Fibroblast of lung (primary cell): Measurements from ENCODE around the gene LRRTM1. TPM values are rescaled to one million over a fixed set of nuclear protein-coding genes. Genes with fewer than 3 reads are reported as not detected.

Experiments
- DNase-seq, 2 donors: peaks; one replicate each; pipeline versions ENCODE4 v3.0.0 to v3.0.0-alpha.2; 2010; ENCODE audit warnings: low read depth in 2 of 2
- H2AFZ ChIP-seq: 2 replicates; pipeline ENCODE4 v1.5.1; 2012; ENCODE audit warnings: low read length, control low read depth, inconsistent platforms
- H3K27ac ChIP-seq: 2 replicates; pipeline ENCODE4 v1.5.1; 2011; ENCODE audit warnings: low read length, control low read depth; ENCODE audit not compliant: insufficient read depth
- H3K27me3 ChIP-seq: 2 replicates; pipeline ENCODE4 v1.5.1; 2011; ENCODE audit warnings: mild to moderate bottlenecking, low read length; ENCODE audit not compliant: control insufficient read depth, insufficient read depth
- H3K36me3 ChIP-seq: 2 replicates; pipeline ENCODE4 v1.5.1; 2011; ENCODE audit warnings: low read length; ENCODE audit not compliant: control insufficient read depth, insufficient read depth
- H3K4me1 ChIP-seq: 2 replicates; pipeline ENCODE4 v1.5.1; 2011; ENCODE audit warnings: low read length; ENCODE audit not compliant: control insufficient read depth, insufficient read depth; ENCODE audit errors: extremely low read depth
- H3K4me2 ChIP-seq: 2 replicates; pipeline ENCODE4 v1.5.1; 2011; ENCODE audit warnings: low read length, control low read depth; ENCODE audit not compliant: insufficient read depth; ENCODE audit errors: extremely low read depth
- H3K4me3 ChIP-seq, 4 experiments: fragments of 200-600 bp in 1 of 4; sonication (generic) in 1 of 4; replicated peaks in 1 of 4; 2 replicates each; pipeline ENCODE4 v1.5.1; 2011 to 2016; ENCODE audit warnings: low read length in 4 of 4, low read depth in 3 of 4, mild to moderate bottlenecking in 3 of 4, control low read depth in 2 of 4, inconsistent platforms in 1 of 4, mixed read lengths in 1 of 4; ENCODE audit not compliant: insufficient read depth in 1 of 4; ENCODE audit errors: control extremely low read depth in 1 of 4
- H3K79me2 ChIP-seq: 2 replicates; pipeline ENCODE4 v1.5.1; 2012; ENCODE audit warnings: mild to moderate bottlenecking, low read length, inconsistent platforms; ENCODE audit not compliant: control insufficient read depth, insufficient read depth
- H3K9ac ChIP-seq: 2 replicates; pipeline ENCODE4 v1.5.1; 2011; ENCODE audit warnings: mild to moderate bottlenecking, low read length, control low read depth; ENCODE audit not compliant: insufficient read depth
- H3K9me3 ChIP-seq: 2 replicates; pipeline ENCODE4 v1.5.1; 2012; ENCODE audit warnings: low read depth, low read length; ENCODE audit not compliant: control insufficient read depth, insufficient read depth
- H4K20me1 ChIP-seq: 2 replicates; pipeline ENCODE4 v1.5.1; 2011; ENCODE audit warnings: low read length; ENCODE audit not compliant: control insufficient read depth, insufficient read depth; ENCODE audit errors: extremely low read depth
- EZH2 ChIP-seq: IDR thresholded peaks from 2 replicates; pipeline ENCODE4 v1.5.1; 2012; ENCODE audit warnings: low read length, control low read depth, mild to moderate bottlenecking; ENCODE audit errors: missing control alignments
- polyA minus RNA-seq: library from RNA; depleted of rRNA, polyadenylated mRNA; stranded (reverse); fragments of >200 nt; gene quantifications from 2 replicates; pipeline ENCODE4 v1.2.3, GENCODE V29; 2011; ENCODE audit warnings: low replicate concordance
- polyA plus RNA-seq, 2 donors: library from polyadenylated mRNA; depleted of rRNA in 1 of 2; stranded (reverse) in 1 of 2; unstranded in 1 of 2; fragments of >200 nt; gene quantifications; 2 replicates each; pipeline ENCODE4 v1.2.1, GENCODE V29; 2011 to 2012; ENCODE audit warnings: missing spikeins in 1 of 2
- total RNA-seq: library from RNA; depleted of rRNA; stranded (reverse); fragments of >200 nt; gene quantifications from 2 replicates; pipeline ENCODE4 v1.2.1, GENCODE V29; 2014
- TF ChIP-seq, protein P1 (sequence below), 2 donors: IDR thresholded peaks in 1 of 2; conservative IDR thresholded peaks in 1 of 2; 1 replicate in 1 of 2; 2 replicates in 1 of 2; pipeline ENCODE4 v1.5.1; 2011 to 2012; ENCODE audit warnings: low read length in 2 of 2, control low read depth in 1 of 2, inconsistent platforms in 1 of 2, low read depth in 1 of 2, mild to moderate bottlenecking in 1 of 2

Gene LRRTM1, protein sequence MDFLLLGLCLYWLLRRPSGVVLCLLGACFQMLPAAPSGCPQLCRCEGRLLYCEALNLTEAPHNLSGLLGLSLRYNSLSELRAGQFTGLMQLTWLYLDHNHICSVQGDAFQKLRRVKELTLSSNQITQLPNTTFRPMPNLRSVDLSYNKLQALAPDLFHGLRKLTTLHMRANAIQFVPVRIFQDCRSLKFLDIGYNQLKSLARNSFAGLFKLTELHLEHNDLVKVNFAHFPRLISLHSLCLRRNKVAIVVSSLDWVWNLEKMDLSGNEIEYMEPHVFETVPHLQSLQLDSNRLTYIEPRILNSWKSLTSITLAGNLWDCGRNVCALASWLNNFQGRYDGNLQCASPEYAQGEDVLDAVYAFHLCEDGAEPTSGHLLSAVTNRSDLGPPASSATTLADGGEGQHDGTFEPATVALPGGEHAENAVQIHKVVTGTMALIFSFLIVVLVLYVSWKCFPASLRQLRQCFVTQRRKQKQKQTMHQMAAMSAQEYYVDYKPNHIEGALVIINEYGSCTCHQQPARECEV
- total RNA-seq (not detected in 2 replicates), polyA plus RNA-seq (not detected in 2 replicates), polyA minus RNA-seq (not detected in 2 replicates)
- not detected in 2 replicates for polyA plus RNA-seq (2012)

DNA sequence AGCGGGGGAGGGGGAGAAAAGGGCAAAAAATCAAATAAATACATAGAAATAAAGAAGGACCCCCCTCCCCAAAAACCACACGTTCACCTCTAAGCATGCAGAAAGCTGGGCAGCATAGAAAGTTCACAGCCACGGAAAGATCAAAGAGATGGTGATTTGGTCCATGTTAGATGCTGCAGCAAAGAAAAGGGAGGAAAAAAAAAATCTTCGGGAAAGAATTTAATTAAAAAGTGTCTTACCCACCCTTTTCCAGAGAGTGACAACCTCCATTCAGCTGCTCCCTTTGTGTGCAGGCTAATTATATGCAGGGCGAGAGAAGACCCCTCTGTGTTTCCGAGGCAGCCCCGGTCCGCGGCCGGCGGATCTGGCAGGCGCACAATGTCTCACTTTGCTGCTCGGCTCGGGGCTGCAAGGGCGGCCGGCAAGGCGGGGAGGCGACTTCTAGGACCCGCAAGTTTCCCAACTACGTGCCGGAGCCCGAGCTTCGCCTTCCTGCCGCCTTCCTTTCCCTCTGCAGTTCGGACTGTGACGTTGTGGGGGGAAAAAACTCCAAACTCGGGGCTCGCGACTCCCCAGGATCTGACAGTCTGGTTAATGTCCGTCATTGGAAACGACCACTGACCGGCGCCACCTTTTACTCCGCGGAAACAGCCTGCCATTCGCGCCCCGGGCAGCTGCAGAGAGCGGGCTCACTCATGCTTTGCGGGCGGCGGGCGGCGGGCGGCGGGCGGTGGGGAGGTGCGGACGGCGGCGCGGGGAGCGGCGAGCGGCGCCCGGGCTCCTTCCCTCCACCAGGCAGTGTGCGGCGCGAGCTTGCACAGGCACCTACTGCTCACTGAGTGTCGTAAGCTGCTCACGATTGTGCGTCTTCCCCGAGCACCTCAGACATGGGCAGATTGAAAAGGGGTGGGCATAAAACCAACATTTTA, at the start of gene LRRTM1:
LRRTM1 (minus strand) TSS at position 844 of the 929 bp plus-strand sequence. CDS start 933 bp downstream, outside the sequence.
- DNase-seq: peak; percentile 11 to 21
- H3K36me3 ChIP-seq: no peaks in the 10 kb centered on the region
- H3K9ac ChIP-seq: no peak within 1 kb of the TSS
- H3K27ac ChIP-seq: no peak within 1 kb of the TSS
- H2AFZ ChIP-seq: no peak within 1 kb of the TSS
- H3K4me2 ChIP-seq: peak within 1 kb of the TSS; percentile 15
- H3K27me3 ChIP-seq: peaks cover 25% of the 10 kb centered on the region
- H3K79me2 ChIP-seq: no peaks in the 10 kb centered on the region
- H3K9me3 ChIP-seq: no peaks in the 10 kb centered on the region
- H3K4me1 ChIP-seq: no peaks in the 10 kb centered on the region
- H4K20me1 ChIP-seq: no peaks in the 10 kb centered on the region
- TF ChIP-seq, protein P1, sequence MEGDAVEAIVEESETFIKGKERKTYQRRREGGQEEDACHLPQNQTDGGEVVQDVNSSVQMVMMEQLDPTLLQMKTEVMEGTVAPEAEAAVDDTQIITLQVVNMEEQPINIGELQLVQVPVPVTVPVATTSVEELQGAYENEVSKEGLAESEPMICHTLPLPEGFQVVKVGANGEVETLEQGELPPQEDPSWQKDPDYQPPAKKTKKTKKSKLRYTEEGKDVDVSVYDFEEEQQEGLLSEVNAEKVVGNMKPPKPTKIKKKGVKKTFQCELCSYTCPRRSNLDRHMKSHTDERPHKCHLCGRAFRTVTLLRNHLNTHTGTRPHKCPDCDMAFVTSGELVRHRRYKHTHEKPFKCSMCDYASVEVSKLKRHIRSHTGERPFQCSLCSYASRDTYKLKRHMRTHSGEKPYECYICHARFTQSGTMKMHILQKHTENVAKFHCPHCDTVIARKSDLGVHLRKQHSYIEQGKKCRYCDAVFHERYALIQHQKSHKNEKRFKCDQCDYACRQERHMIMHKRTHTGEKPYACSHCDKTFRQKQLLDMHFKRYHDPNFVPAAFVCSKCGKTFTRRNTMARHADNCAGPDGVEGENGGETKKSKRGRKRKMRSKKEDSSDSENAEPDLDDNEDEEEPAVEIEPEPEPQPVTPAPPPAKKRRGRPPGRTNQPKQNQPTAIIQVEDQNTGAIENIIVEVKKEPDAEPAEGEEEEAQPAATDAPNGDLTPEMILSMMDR (conservative IDR thresholded peaks at IDR 0.05 in 1 of 2, IDR thresholded peaks at IDR 0.05 in 1 of 2; ENCODE audit: low read depth in 1 of 2, low read length in 2 of 2): no peak
- TF ChIP-seq EZH2: peak; percentile 59
- H3K4me3 ChIP-seq: peak within 1 kb of the TSS in 2 of 4 experiments; percentile 22 to 36

DNA sequence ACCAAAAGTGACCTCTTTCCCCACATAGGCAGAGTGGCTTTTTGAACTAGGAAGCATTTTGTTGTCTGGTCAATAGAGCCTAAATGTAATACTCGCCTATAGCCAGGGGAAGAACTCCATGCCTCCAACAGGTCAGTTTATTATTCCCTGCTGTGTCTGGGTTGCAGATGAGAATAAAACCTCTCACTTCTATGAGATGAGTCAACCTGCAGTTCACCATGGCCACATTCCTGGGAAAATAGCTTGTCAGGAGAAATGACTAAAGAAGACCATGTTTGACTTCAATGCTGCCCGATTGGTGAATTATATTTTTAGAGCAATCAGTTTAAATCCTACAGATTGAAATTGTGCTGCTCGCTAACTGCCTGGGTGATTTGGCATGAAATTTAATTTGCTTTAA, 46.7 kb upstream of the LRRTM1 start:
- Histone ChIP-seq H4K20me1 (no peaks in the 10 kb centered on the region), H3K9ac (no peak overlapping the region), H3K4me3 (no peak overlapping the region), H3K36me3 (no peaks in the 10 kb centered on the region), H3K79me2 (no peaks in the 10 kb centered on the region), H3K9me3 (no peaks in the 10 kb centered on the region), H3K27me3 (no peaks in the 10 kb centered on the region), H3K4me2 (no peak overlapping the region), H2AFZ (no peak overlapping the region), H3K4me1 (no peaks in the 10 kb centered on the region), H3K27ac (no peak overlapping the region)
- peak in 1 of 2 donors; percentile 10 for DNase-seq
- TF ChIP-seq, protein P1 (conservative IDR thresholded peaks at IDR 0.05 in 1 of 2, IDR thresholded peaks at IDR 0.05 in 1 of 2; ENCODE audit: low read depth in 1 of 2, low read length in 2 of 2): no peak
- TF ChIP-seq EZH2: no peak

DNA sequence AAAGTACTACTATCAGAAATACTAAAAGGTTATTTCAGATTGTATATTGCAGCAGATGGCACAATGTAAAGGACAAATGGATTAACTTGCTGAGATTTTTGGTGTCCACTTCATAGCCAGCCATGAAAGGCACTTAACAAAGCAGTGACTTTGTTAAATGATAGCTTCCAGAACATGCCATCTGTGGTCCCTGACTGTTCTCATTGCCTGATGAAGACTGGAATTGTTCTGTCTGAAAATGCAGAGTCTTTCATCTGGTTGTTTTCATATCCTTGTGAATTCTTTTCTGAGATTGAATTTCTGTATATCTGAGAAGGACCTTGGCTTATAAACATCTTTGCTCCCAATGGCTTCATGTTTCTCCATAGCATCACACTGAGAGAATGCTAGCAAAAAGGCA, 44.4 kb upstream of the LRRTM1 start:
- no peaks in the 10 kb centered on the region for H3K4me1 ChIP-seq
- DNase-seq: no peak
- no peaks in the 10 kb centered on the region for H3K9me3 ChIP-seq
- H3K9ac ChIP-seq: no peak overlapping the region
- no peak overlapping the region for H3K4me3 ChIP-seq
- no peaks in the 10 kb centered on the region for H3K79me2 ChIP-seq
- H3K27me3 ChIP-seq: no peaks in the 10 kb centered on the region
- H3K27ac ChIP-seq: no peak overlapping the region
- H2AFZ ChIP-seq: no peak overlapping the region
- TF ChIP-seq, protein P1 (conservative IDR thresholded peaks at IDR 0.05 in 1 of 2, IDR thresholded peaks at IDR 0.05 in 1 of 2; ENCODE audit: low read depth in 1 of 2, low read length in 2 of 2): no peak
- H4K20me1 ChIP-seq: no peaks in the 10 kb centered on the region
- no peaks in the 10 kb centered on the region for H3K36me3 ChIP-seq
- no peak overlapping the region for H3K4me2 ChIP-seq
